CD4-positive, alpha-beta T cell treated with Interleukin-10 for 1 hour (primary cell): Measurements from ENCODE around the gene SCAP.

Experiments used
- DNase-seq: peaks from one replicate; pipeline ENCODE4 v3.0.0-alpha.2; 2020

The SCAP gene

DNA sequence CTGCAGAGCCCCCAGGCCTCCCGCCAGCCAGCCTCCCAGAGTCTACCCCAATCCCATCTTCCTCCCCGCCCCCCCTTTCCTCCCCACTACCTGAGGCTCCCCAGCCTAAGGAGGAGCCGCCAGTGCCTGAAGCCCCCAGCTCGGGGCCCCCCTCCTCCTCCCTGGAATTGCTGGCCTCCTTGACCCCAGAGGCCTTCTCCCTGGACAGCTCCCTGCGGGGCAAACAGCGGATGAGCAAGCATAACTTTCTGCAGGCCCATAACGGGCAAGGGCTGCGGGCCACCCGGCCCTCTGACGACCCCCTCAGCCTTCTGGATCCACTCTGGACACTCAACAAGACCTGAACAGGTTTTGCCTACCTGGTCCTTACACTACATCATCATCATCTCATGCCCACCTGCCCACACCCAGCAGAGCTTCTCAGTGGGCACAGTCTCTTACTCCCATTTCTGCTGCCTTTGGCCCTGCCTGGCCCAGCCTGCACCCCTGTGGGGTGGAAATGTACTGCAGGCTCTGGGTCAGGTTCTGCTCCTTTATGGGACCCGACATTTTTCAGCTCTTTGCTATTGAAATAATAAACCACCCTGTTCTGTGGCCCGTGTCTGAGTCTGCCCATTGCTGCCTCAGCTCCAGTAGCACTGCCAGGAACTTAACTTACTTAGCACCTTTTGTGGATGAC, 62.8 kb downstream of the SCAP start:
- DNase-seq, result no peak

DNA sequence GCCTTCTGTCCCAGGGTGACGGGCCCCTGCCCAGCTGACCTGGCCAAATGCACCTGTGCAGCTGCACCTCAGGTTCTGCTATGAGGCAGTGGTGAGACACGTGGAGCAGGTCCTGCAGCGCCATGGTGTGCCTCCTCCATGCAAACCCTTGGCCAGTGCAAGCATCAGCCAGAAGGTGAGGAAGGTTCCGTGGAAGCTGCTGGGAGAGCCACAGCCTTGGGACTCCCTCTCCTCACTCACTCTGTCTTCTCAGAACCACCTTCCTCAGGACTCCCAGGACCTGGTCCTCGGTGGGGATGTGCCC, 63.3 kb downstream of the SCAP start:
- no peak for DNase-seq

DNA sequence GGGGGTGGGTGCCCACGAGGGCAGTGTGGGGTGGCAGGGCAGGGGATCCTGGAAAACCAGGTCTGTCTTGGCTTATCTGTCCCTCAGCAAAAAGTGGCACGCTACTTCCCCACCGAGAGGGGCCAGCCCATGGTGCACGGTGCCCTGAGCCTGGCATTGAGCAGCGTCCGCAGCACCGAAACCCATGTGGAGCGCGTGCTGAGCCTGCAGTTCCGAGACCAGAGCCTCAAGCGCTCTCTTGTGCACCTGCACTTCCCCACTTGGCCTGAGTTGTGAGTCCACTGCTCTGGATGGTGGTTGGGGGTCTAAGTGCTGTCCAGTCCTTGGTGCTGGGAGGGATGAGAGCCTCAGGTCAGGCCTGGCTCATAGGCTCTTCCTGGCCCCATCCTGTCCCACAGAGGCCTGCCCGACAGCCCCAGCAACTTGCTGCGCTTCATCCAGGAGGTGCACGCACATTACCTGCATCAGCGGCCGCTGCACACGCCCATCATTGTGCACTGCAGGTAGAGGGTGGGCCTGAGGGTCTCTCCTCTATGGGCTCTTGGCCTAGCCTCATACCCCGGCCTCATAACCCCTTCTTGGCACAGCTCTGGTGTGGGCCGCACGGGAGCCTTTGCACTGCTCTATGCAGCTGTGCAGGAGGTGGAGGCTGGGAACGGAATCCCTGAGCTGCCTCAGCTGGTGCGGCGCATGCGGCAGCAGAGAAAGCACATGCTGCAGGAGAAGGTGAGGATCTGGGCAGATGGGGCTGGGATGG, 63.9 kb downstream of the SCAP start:
- no peak for DNase-seq

DNA sequence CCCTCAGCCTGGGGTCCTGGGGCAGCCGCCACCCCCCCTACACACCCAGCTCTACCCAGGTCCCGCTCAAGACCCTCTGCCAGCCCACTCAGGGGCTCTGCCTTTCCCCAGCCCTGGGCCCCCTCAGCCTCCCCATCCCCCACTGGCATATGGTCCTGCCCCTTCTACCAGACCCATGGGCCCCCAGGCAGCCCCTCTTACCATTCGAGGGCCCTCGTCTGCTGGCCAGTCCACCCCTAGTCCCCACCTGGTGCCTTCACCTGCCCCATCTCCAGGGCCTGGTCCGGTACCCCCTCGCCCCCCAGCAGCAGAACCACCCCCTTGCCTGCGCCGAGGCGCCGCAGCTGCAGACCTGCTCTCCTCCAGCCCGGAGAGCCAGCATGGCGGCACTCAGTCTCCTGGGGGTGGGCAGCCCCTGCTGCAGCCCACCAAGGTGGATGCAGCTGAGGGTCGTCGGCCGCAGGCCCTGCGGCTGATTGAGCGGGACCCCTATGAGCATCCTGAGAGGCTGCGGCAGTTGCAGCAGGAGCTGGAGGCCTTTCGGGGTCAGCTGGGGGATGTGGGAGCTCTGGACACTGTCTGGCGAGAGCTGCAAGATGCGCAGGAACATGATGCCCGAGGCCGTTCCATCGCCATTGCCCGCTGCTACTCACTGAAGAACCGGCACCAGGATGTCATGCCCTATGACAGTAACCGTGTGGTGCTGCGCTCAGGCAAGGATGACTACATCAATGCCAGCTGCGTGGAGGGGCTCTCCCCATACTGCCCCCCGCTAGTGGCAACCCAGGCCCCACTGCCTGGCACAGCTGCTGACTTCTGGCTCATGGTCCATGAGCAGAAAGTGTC, 64.7 kb downstream of the SCAP start:
- no peak for DNase-seq

DNA sequence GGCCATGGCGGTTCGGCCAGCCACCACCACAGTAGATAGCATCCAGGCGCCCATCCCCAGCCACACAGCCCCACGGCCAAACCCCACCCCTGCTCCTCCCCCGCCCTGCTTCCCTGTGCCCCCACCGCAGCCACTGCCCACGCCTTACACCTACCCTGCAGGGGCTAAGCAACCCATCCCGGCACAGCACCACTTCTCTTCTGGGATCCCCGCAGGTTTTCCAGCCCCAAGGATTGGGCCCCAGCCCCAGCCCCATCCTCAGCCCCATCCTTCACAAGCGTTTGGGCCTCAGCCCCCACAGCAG, 65.4 kb downstream of the SCAP start:
- DNase-seq, result no peak

DNA sequence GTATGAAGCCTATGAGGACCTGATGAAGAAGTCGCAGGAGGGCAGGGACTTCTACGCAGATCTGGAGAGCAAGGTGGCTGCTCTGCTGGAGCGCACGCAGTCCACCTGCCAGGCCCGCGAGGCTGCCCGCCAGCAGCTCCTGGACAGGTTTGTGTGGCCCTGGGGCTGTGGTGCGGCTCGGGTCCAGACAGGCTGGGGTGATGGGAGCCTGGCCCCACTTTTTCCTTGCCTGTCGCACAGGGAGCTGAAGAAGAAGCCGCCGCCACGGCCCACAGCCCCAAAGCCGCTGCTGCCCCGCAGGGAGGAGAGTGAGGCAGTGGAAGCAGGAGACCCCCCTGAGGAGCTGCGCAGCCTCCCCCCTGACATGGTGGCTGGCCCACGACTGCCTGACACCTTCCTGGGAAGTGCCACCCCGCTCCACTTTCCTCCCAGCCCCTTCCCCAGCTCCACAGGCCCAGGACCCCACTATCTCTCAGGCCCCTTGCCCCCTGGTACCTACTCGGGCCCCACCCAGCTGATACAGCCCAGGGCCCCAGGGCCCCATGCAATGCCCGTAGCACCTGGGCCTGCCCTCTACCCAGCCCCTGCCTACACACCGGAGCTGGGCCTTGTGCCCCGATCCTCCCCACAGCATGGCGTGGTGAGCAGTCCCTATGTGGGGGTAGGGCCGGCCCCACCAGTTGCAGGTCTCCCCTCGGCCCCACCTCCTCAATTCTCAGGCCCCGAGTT, 65.9 kb downstream of the SCAP start:
- DNase-seq, result no peak

DNA sequence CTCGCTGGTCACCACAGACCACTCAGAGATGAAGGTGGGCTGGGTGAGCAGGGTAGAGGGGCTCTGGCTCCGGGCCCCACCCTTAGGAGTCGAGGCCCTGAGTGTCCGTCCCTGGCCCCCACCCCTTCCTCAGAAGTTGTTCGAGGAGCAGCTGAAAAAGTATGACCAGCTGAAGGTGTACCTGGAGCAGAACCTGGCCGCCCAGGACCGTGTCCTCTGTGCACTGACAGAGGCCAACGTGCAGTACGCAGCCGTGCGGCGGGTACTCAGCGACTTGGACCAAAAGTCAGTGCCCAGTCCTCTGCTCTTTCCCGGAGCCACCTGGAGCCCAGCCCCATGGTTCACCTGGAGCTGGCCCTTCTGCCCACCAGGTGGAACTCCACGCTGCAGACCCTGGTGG, 66.5 kb downstream of the SCAP start:
- no peak for DNase-seq

DNA sequence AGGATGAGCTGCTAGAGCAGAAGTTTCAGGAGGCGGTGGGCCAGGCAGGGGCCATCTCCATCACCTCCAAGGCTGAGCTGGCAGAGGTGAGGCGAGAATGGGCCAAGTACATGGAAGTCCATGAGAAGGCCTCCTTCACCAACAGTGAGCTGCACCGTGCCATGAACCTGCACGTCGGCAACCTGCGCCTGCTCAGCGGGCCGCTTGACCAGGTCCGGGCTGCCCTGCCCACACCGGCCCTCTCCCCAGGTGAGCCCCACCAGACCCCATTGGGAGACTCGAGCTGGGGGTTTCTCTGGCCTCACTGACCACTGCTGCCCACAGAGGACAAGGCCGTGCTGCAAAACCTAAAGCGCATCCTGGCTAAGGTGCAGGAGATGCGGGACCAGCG, 66.9 kb downstream of the SCAP start:
- DNase-seq, result no peak

DNA sequence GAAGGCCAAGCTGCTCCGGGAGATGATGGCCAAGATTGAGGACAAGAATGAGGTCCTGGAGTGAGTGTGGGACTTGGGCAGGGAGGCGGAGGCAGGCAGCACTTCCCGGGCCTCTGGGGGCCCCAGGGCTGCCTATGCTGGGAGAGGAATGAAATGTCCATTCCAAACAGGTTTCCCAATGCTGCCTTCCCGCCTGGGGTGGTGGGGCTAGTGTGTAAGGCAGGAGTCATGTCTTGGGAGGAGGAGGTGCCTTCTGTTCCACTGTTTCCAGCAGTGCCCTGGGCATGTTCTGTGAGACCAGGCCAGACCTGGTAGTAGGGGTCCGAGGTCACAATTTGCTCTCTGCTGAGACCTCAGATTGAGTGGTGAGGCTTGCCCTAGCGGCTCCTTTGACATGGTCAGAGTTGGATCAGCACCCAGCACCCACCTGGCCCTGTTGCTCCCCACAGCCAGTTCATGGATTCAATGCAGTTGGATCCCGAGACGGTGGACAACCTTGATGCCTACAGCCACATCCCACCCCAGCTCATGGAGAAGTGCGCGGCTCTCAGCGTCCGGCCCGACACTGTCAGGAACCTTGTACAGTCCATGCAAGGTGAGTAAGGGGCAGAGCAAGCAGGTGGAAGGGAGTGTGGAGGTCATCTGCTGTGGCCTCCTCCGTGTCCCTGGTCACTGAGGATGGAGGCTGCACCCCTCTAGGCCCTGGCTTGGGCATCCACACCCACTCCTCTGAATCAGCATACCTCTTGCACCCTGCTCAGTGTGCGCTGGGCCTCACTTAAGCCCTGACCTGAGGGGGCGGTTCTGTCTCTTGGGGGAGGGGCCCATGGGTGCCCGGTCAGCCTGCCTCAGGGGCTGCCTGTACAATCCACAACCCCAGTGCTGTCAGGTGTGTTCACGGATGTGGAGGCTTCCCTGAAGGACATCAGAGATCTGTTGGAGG, 67.6 kb downstream of the SCAP start:
- DNase-seq, result no peak

DNA sequence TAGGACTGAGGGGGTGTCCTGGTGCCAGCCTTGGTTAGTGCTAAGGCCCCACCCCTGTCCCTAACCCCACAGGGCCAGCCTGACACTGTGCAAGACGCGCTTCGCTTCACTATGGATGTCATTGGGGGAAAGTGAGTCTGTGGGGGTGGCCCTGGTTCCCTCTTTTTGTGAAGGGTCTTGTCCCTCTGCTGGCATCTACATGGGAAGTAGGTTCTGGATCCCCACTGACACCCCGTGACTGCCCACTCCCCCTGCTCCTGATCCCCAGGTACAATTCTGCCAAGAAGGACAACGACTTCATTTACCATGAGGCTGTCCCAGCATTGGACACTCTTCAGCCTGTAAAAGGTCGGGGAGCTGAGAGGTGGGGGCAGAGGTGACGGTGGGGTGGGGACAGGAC, 68.5 kb downstream of the SCAP start:
- DNase-seq, result no peak

DNA sequence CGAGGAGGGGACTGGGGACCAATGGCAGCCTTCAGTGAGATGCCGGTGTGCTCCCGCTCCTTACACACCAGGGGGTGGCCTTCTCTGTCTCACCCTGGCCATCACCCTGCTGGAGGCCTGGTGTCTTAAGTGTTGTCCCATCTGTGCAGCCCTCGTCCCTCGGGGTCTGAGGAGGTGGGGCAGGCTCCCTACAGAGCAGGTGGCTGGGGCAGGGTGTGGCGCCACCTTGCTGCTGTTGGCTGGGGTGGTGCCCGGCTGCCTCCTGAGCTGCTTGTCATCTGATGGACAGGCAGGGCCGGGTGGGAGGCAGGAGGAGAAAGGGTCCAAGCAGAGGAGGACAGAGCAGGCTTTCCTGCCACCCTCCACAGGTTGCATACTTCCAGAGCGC, 69.0 kb downstream of the SCAP start:
- no peak for DNase-seq

DNA sequence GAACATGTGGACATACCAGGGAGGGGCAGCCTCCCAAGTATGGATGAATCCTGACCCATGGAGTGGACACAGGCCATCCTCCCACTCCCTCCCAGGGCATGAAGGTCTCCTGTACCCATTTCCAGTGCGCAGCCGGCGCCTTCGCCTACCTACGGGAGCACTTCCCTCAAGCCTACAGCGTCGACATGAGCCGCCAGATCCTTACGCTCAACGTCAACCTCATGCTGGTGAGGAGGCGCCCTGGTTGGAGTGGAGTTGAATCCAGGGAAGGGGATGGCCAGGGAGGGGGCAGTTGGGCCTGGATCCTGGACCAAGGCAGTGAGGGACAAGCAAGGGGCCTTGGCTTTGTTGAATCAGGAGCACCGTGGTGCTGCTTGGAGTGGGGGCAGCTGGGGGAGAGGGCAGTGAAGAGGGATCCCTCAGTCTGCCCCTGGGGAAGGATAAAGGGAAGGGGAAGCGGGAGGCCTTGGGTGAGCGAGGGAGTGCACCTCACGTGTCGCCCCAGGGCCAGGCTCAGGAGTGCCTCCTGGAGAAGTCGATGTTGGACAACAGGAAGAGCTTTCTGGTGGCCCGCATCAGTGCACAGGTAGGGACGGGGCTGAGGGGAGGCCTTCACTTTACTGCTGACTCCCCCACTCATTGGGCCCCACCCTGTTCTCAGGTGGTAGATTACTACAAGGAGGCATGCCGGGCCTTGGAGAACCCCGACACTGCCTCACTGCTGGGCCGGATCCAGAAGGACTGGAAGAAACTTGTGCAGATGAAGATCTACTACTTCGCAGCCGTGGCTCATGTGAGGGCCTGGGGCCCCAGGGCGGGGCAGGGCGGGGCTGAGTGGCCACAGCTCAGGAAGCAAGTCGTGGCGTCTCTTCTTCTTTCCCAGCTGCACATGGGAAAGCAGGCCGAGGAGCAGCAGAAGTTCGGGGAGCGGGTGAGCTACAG, 69.7 kb downstream of the SCAP start:
- DNase-seq, result no peak

DNA sequence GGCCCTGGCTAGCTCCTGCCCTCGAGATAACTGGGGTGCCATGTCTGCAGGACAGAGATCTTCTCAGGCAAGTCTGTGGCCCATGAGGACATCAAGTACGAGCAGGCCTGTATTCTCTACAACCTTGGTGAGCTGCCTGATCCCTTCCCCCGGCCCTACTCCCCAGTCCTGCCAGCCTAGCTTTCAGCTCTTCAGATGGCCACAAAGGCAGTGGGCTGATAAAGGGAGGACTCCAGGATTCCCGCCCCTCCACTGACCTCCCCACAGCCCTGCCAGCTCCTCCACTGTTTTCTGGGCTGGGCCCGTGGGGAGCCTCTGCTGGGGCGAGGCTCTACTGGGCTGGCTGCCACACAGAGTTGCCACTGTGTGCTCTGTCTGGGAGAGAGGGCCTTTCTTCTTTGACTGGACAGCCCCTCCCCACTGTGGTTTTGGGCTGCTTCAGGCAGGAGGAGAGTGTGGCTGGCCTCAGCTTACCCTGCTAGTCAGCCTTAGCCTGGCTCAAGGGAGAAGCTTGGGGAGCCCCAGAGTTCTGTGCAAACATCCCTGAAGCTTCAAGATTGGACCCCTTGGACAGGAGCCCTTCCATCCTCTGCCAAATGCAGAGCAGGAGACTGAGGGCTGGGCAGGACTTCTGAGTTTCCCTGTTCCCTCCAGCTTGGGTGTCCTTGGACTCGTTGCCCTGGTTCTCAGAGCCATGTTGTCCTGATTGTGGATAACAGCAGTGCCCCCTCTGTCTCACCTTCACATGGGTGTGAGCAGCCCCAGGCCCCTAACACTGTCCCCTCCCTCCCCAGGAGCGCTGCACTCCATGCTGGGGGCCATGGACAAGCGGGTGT, 70.6 kb downstream of the SCAP start:
- no peak for DNase-seq

DNA sequence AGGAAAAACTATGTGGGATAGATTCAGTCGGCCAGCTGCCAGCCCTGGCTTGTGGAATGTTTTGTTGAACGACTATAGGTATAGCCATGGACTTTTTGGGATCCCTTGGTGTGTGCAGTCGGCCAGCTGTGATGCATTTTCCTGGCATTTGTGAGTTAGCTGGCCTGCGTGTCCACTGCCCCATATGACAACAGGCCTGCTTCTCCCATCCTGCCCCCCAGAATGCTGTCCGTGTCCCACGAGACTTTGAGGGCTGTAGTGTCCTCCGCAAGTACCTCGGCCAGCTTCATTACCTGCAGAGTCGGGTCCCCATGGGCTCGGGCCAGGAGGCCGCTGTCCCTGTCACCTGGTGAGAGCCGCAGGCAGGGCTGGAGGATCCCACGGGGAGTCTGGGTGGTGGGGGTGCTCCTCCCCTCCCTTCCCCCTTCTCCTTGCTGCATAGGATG, 71.3 kb downstream of the SCAP start:
- no peak for DNase-seq

DNA sequence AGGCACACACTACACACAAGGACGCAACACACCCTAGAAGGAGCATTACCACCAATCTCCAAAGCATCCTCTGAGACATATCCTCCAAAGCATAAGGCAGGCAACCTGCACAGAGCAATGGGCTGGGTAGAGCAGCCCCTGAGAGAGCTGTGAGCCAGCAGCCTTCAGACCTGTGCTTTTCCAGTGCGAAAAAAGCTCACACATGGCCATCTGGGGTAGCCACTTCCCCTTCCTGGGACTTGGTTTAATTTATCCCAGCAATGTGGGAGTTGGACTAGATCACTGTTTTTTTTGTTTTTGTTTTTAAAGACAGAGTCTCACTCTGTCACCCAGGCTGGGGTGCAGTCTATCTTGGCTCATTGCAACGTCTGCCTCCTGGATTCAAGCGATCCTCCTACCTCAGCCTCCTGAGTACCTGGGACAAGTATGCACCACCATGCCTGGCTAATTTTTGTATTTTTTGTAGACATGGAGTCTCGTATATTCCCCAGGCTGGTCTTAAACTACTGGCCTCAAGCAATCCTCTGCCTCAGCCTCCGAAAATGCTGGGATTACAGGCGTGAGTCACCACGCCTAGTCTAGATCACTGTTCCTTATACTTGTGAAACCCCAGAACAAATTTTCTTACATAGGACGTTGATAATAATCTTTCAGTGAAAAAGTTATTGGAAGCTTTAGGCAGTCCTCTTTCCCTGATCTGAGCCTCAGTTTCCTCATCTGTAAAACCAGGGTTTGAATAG, 76.0 kb downstream of the SCAP start:
- DNase-seq, result no peak

DNA sequence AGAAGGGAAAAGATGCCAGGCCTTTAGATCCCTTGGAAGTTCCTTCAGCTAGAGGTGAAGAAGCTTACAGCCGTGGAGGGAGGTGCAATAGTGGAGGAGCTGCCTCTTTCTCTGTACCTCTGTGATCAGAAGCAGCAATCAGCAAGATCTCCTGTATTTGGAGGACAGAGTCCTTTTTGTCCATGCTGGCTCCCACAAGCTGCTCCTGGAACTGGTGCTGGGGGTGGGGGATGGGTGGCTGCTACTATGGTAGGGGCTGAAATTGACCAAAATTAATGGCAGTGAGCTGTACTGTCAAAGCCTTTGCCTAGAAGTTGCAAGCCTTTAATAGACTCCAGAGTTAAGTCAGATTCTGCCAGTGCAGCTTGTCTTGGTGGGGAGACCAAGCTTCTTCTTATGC, 76.7 kb downstream of the SCAP start:
- no peak for DNase-seq

DNA sequence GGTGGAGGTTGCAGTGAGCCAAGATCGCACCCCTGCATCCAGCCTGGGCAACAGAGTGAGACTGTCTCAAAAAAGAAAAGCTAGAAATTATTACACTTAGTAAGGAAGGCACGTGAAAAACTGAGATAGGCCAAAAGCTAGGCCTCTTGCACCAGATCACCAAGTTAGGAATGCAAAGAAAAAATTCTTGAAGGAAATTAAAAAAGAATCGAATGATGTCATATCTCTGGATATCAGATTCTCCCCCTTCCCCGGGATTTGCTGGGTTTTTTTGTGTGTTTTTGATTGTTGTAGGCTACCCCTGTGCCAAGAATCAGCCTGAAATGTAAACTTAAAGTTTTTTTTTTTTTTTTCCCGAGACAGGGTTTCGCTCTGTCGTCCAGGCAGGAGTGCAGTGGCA, 77.5 kb downstream of the SCAP start:
- DNase-seq, result no peak

DNA sequence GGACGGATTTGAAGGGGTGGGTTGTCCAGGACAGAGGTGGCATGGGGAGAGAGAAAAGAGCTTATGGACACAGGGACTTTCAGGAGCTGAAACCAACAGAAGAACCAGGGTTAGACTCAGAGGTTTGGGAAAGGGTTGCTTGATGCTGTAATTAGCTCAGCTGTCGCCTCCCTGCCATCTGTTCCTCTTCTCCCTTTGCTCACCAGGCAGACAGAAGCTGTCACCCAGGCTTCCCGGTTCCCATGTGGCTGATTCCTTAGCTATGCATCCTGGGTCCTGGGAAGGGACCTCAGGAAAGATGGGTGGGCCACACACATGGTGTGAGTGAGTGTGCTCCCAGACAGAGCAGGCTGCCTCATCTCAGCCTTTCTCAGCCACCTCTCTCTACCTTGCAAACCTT, 80.9 kb downstream of the SCAP start:
- no peak for DNase-seq

DNA sequence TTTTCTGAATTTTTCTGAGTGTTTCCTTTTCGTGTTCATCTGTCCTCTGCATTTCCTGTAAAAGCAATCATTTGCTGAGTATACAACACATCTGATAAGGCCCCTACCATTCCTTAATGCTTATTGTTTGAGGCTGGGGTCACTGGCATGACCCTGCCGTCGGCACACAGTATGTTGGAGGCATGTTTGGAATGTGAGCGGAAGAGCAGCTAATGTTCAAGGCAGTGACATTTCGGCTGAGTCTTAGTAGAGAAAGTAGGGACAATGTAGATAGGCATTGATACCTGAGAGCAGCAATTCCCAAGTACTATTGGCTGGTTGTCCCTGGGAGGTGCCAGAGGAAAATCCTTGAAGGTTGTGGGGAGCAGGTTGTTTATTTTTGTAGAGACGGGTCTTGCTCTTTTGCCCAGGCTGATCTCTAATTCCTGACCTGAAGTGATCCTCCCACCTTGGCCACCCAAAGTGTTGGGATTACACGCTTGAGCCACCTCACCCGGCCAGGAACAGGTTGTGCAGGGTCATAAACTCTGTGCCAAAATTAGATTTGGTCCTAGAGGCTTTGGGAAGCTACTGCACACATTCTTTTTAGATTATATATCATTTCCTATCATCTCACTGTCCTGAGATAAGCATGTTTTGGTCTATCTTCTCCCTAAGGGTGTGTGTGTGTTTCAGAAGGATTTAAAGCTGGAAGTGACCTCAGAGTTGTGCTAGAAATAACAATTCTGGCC, 81.4 kb downstream of the SCAP start:
- DNase-seq, result no peak
